Hypothalamus (tissue), 51 donors: Measurements from ENCODE around the gene MCF2L.
"Not testable (repeated sequence)": the region's sequence is repeated elsewhere in the genome, so short reads cannot be mapped to it uniquely, and the experiment has no call there.

ENCODE experiments used
- DNase-seq, 51 donors: peaks; one replicate each; lab custom pipeline; 2025; lab: John Stamatoyannopoulos, UW

Gene MCF2L

GRCh38 chr13:113105032-113105920 is 136.3 kb downstream of the MCF2L start, which contains the start of gene F7:
Gene F7 (plus strand): TSS chr13:113105791. CDS start chr13:113105842, 51 bp downstream.
- no peak for DNase-seq

- no peak for DNase-seq
Measured at GRCh38 chr13:113105921-113106452, 137.0 kb downstream of the MCF2L start.

- no peak for DNase-seq
Measured at GRCh38 chr13:113106711-113107351, 137.8 kb downstream of the MCF2L start.

- not testable (repeated sequence) for DNase-seq
Measured at GRCh38 chr13:113108521-113108920, 139.5 kb downstream of the MCF2L start.

- no peak for DNase-seq
Measured at GRCh38 chr13:113109151-113110047, 140.4 kb downstream of the MCF2L start.

- no peak for DNase-seq
Measured at GRCh38 chr13:113110048-113110851, 141.2 kb downstream of the MCF2L start.

GRCh38 chr13:113110852-113111315 is 141.9 kb downstream of the MCF2L start:
- DNase-seq, result no peak

- DNase-seq, result not testable (repeated sequence)
Measured at GRCh38 chr13:113111821-113112220, 142.8 kb downstream of the MCF2L start.

GRCh38 chr13:113112475-113112874 is 143.5 kb downstream of the MCF2L start:
- DNase-seq, result not testable (repeated sequence)

- no peak for DNase-seq
Measured at GRCh38 chr13:113112893-113113845, 144.2 kb downstream of the MCF2L start.

- no peak for DNase-seq
Measured at GRCh38 chr13:113113846-113114271, 144.8 kb downstream of the MCF2L start.

GRCh38 chr13:113114511-113115362 is 145.7 kb downstream of the MCF2L start:
- no peak for DNase-seq

GRCh38 chr13:113115363-113116205 is 146.6 kb downstream of the MCF2L start:
- no peak for DNase-seq

GRCh38 chr13:113116206-113116800 is 147.3 kb downstream of the MCF2L start:
- DNase-seq, result no peak

GRCh38 chr13:113116871-113117271 is 147.9 kb downstream of the MCF2L start:
- DNase-seq, result no peak

- DNase-seq, result no peak
Measured at GRCh38 chr13:113117335-113117872, 148.4 kb downstream of the MCF2L start.
